Activated CD4-positive, CD25-positive, alpha-beta regulatory T cell treated with anti-CD3 and anti-CD28 coated beads, Interleukin-2, amount 50 U/mL, for 16 hours (primary cell): ENCODE measurements around the gene FNIP2.
"Not testable (repeated sequence)": the region's sequence is repeated elsewhere in the genome, so short reads cannot be mapped to it uniquely, and the experiment has no call there.

Experiments
- DNase-seq: peaks from one replicate; pipeline ENCODE4 v3.0.0-alpha.2; 2020; ENCODE audit warnings: low read depth, low spot score

Gene FNIP2

DNA sequence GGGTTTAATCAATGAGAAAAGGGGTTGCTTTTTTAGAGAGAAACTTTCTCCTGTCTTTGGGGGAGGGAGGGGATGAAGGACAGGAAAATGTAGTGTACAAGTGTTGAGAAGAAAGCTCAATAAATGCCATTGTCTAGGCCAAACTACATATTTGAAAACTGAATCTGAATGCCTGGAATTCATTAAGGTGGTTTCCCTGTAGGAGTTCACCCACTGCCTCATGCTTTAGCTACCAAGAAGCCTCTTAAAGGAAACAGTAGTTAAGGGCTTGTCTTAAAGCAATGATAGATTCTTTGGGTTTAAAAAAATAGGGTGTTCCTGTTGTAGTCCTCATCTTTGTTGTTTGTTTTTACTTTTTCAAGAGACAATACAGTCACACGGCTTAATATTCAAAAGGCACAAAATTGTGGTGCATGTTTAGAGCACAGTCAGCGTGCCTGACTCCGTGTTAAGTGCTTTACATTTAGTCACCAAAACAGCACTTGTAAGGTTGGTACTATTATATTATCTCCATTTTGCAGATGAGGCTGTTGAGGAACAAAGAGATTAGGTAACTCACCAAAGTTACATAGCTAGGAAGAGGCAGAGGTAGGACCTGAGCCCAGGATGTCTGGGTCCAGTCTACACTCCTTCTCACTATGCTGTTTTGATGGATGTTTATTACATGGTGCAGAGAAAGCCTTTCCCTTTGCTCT, 46.0 kb downstream of the FNIP2 start:
- DNase-seq: no peak

DNA sequence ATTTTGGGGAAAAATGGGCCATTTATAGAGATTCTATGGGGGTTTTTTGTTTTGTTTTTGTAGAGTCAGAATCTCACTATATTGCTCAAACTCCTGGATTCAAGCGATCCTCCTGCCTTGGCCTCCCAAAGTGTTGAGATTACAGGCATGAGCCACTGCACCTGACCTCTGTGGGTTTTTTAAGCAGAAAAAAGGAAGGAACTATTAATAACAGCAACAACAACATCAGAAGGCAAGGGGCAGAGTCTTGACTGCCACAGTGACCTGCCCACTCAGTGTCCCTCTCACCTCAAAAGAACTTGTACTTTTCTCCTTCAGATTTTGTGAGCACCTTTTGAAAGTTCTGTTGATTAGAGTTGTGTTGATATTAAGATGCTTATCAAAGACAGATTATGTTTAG, 48.1 kb downstream of the FNIP2 start:
- DNase-seq: no peak

GRCh38 chr4:158817562-158818296, 48.9 kb downstream of the FNIP2 start:
- no peak for DNase-seq

GRCh38 chr4:158818560-158819140, 49.8 kb downstream of the FNIP2 start:
- DNase-seq: no peak

DNA sequence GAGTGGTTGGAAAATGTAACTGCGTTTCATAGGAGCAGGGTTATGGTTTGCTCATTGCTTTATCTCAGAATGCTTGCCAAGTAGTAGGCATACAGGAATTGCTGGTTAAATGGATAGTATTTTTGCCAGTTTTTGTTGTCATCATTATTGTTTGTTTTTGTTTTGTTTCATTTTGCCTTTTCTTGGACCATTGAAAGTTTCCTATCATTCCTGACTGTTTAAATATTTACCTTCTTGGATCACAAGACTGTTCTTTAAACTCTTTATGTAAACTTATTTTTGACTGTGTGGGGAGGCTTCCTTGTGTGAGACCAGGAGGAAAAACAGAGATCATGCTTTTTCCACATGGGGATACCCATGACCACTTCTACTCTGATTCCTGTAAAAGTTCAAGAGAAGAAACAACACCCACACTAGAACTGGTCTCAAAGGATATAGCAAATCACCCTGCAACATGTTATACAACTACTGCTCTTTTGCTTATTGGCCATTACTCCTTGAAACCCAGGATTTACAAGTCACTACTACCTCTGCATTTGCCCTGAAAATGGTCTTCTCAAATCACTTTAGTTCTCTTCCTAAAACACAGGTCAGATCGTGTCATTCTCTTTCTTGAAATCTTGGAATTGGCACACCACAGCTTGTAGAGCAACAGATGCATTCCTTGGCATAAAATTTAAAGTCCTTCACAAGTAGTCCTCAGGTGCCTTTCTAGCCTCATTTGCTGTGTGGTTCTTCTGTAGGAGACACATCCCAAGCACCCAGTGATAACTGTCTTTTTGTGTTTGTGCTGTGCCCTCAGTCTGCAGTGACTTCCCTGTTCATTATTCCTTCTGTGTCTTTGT, 51.3 kb downstream of the FNIP2 start:
- no peak for DNase-seq

DNA sequence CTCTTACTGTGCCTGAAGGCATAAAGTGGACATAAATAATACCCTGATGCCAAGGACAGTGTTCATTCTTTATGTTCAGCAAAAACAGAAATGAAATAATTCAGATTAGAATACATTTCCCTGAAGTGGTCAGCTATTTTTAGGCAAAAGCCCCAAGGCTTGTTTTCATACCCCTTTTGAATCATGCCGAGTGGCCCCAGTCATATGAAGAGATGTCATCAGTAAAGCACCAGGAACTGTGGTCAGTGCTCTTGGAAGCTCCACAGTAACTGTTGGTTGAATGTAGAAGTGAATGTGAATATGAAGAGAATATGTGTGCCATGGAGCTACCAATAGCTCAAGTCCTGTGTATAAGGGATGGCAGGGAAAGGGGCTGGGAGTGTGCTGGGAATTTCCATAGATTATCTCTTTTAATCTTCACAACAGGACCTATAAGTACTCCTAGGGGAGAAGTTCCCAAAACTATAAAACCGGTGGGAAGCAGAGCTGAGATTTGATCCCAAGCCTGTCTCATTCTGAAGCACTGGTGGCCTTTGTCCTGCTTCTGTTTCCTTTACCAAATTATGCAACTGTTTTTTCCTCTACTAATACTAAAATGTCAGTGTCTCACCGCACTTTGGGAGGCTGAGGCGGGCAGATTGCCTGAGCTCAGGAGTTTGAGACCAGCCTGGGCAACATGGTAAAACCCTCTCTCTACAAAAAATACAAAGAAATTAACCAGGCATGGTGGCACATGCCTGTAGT, 52.6 kb downstream of the FNIP2 start:
- DNase-seq: no peak

DNA sequence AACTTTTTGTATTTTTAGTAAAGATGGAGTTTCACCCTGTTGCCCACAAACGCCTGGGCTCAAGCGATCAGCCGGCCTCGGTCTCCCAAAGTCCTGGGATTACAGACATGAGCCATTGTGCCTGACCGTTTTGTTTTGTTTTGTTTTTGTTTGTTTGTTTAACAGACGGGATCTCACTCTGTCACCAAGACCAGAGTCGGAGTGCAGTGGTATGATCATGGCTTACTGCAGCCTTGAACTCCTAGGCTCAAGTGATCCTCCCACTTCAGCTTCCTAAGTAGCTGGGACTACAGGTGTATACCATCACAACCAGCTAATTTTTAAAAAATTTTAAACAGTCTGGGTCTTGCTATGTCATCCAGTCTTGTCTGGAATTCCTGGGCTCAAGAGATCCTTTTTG, 53.5 kb downstream of the FNIP2 start:
- DNase-seq: no peak

DNA sequence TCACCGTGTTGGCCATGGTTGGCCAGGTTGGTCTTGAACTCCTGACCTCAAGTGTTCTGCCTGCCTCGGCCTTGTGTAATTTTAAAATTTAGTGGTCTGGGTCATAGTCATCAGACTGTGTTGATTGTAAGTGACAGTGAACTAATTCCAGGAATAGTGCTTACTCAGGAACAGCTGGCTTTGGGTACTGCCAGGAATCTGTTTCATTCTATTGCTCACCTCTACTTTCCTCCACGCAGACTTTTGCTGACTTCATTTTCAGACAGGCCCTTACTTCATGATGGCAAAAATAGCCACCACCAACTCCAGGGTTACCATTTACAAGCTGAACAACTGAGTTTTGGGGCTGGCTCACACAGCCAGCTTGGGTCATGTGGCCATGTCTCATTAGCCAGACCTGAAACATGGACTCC, 54.6 kb downstream of the FNIP2 start:
- DNase-seq: no peak

DNA sequence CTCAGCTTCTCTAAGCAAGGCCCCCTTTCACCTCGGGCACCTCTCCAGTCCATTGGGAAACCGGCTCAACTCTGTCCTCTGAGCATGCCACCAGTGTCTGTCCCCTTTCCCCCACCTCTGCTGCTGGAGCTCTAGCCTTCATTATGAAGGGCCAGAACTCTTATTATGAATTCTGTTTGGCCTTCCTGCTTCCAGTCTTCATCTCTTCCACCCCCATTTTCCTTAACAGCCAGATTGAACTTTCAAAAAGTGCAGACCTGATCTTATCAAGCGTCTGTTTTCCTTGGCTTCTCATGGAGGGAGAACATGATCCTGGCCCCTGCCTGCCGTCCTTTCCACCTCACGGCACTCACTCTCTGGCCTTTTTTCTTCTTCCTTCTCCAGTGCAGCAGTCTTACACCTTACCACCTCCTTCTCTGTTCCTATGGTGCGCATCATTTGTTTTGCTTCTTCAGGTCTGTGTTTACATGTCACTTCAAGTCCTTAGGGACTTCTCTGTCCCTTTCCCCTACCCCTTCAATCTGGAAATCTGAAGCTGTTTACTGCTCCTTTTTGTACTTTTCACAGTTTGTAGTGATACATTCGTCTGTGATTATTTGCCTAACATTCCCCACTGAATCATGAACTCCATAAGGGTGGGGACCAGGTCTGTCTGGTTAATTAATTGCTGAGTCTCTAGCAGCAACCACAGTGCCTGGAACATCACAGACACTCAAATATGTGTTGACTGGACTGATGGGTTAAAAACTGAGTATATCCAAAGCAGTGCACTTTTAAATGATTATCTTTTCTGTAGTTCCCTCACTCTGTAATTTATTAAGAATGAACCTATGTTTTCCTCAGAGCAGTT, 55.8 kb downstream of the FNIP2 start:
- no peak for DNase-seq

GRCh38 chr4:158825433-158826036, 56.7 kb downstream of the FNIP2 start:
- no peak for DNase-seq

DNA sequence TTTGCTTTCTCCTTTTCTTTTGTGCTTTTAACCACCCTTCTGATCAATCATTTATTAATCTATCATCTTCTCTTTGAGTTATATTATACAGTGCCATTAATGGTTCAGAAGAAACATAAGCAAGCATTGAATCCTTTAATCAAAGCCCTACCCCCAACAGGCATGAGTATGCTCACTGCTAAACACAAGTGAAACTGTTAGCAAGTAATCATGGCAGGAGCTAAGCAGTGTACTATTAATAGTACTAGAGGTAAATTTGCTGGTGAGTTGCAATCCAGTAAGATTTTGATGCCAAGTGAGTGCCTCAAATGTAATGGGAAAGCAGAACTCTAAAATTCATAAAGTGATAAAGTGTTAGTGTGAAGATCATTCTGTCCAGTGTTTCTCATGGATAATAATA, 57.2 kb downstream of the FNIP2 start:
- DNase-seq: no peak

- DNase-seq: no peak
Measured at GRCh38 chr4:158826882-158827281, 58.1 kb downstream of the FNIP2 start.

DNA sequence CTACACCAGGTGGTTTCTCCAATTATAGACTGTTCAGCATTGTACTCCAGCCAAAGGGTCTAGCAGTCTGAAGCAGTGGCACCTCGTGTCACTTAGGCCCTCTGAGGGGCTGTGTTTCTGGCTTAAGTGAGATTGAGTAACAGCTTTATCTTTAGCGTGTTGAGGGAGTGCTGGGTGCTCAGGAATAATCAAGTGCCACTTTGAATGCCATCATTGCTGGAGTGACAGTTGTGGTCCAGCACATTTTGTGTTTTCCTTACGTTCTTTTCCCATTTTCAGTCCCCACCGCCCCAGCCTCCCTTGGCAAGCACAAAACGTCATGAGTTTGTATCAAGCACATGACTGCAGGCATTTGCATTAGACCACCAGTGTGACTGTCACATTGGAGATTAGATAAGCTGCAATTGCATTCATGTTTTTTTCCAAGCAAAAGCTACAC, 58.7 kb downstream of the FNIP2 start:
- no peak for DNase-seq

DNA sequence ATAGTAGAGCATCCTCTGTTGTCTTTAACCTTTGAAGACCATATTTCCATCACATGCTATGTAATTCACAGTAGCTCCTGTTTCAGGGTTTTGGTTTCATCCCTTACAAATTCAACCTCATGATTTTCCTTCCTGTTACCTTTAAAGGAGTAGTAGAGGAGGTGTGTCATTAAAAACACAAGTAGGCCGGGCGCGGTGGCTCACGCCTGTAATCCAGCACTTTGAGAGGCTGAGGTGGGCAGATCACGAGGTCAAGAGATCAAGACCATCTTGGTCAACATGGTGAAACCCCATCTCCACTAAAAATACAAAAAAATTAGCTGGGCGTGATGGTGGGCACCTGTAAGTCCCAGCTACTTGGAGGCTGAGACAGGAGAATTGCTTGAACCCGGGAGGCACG, 59.3 kb downstream of the FNIP2 start:
- DNase-seq: not testable (repeated sequence)

GRCh38 chr4:158829254-158829653, 60.4 kb downstream of the FNIP2 start:
- no peak for DNase-seq

- no peak for DNase-seq
Measured at GRCh38 chr4:158833602-158834001, 64.8 kb downstream of the FNIP2 start.

DNA sequence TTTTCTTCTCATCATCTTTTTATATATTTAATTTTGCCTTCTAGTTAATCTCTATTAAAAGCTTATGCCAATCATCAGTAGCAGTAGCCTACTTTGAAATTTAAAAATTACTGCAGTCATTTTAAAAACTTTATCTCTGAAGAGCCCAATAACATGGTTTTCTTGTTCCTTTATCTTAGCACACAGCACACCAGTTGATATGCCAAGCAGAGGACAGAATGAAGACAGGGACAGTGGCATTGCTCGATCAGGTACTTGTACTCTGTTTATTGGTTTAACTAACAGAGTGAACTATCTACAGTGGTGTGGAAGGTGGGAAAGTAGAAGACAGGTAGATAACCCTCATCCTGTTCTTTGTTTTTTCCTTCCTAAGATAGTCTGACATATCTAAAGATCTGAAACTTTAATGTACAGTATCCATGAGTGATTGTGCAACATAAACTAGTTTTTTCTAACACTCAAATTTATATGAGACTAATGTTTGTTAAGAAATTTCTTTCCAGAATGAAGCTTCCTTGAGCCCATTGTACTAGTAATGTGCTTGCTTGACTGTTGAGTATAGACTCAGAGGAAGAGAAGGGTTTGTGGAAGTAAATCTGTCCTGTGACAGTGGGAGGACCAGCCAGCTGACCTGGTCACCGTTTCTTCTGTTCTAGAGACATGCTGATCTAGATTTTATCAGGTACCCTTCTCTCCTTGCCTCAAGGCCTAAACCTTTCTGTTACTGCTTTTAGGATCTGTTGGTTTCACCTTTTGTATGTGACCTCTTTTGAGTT, 66.6 kb downstream of the FNIP2 start:
- no peak for DNase-seq

DNA sequence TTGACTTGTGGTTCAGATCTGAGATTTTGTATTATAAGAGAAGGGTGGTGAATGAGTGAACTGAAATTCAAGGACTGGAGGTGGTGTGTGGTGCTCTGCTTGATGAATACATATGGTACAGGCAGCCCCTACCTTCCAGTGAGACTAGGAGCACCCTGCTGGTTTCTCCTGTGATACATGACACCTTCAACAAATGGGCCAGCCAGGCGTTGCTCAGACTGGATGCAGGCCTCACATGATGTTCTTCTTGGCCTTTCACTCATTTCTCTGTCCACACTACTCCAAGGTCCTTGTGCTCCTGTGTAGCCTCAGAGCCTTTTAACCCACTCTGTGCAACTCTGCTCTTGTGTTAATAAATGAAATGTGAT, 67.2 kb downstream of the FNIP2 start:
- no peak for DNase-seq

DNA sequence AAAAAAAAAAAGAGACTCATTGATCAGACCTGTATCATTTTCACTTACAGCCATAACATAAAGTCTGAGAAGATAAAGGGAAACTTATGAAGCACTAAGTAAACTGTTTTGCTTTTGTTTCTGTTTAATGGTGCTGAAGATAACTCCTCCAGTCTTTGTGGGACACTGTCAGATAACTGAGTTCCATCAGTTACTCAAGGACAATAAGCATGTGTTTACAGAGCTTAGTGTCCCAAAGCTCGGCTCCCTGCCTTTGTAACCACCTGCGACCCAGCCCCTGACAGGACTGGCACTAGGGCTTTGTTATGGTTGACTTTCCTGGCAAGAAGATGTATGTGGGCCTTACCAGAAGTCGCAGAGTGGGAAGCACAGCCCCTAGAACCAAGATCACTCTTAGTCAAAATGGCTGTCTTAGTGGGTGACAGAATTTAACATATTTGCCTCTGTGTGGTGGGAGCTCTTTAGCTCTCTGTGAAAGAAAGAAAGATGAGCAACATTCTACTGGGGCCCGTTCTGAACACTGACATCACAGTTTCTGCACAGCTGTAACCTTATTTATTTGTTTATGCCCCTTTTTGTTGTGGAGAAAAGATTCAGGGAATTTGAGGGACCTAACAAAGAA, 68.1 kb downstream of the FNIP2 start:
- DNase-seq: no peak
